GM19468 (cell line): Measurements from ENCODE around the gene CUTC.
A peak's percentile ranks its signal among the peaks of the same experiment; 100 is the strongest.
"Not testable (repeated sequence)": the region's sequence is repeated elsewhere in the genome, so short reads cannot be mapped to it uniquely, and the experiment has no call there.

ENCODE experiments used
- ATAC-seq: cut with Tn5 transposase; IDR thresholded peaks from one replicate; pipeline ENCODE4 v1.9.1; 2021; ENCODE audit warnings: mild to moderate bottlenecking, moderate library complexity, moderate number of reproducible peaks; ENCODE audit not compliant: unreplicated experiment; ENCODE audit errors: extremely low read depth

Gene CUTC

GRCh38 chr10:99742254-99742653 is 10.2 kb downstream of the CUTC start:
- no peak for ATAC-seq

- no peak for ATAC-seq
Measured at GRCh38 chr10:99742701-99743100, 10.7 kb downstream of the CUTC start.

GRCh38 chr10:99743841-99744240 is 11.8 kb downstream of the CUTC start:
- ATAC-seq, result no peak

GRCh38 chr10:99746166-99746565 is 14.1 kb downstream of the CUTC start:
- ATAC-seq, result not testable (repeated sequence)

- no peak for ATAC-seq
Measured at GRCh38 chr10:99748823-99749451, 16.9 kb downstream of the CUTC start.

- no peak for ATAC-seq
Measured at GRCh38 chr10:99750641-99751040, 18.6 kb downstream of the CUTC start.

GRCh38 chr10:99754670-99755069 is 22.6 kb downstream of the CUTC start:
- ATAC-seq, result no peak

GRCh38 chr10:99756159-99756558 is 24.1 kb downstream of the CUTC start:
- ATAC-seq, result no peak

GRCh38 chr10:99758211-99758891 is 26.3 kb downstream of the CUTC start:
- no peak for ATAC-seq

GRCh38 chr10:99760321-99760720 is 28.3 kb downstream of the CUTC start:
- no peak for ATAC-seq

- ATAC-seq, result no peak
Measured at GRCh38 chr10:99761365-99761764, 29.3 kb downstream of the CUTC start.

GRCh38 chr10:99765672-99766301 is 33.8 kb downstream of the CUTC start:
- no peak for ATAC-seq

- peak; percentile 68 for ATAC-seq
Measured at GRCh38 chr10:99766302-99766681, 34.3 kb downstream of the CUTC start.

GRCh38 chr10:99767901-99768300 is 35.9 kb downstream of the CUTC start:
- ATAC-seq, result no peak

GRCh38 chr10:99768556-99768955 is 36.5 kb downstream of the CUTC start:
- no peak for ATAC-seq

GRCh38 chr10:99769706-99770105 is 37.7 kb downstream of the CUTC start:
- no peak for ATAC-seq

GRCh38 chr10:99770408-99771045 is 38.5 kb downstream of the CUTC start:
- ATAC-seq, result no peak

- ATAC-seq, result no peak
Measured at GRCh38 chr10:99775850-99776249, 43.8 kb downstream of the CUTC start.

GRCh38 chr10:99777918-99778714 is 46.1 kb downstream of the CUTC start:
- no peak for ATAC-seq

- no peak for ATAC-seq
Measured at GRCh38 chr10:99779335-99779734, 47.3 kb downstream of the CUTC start.
